ENCODE data around the gene FNDC3B.

FNDC3B gene

DNA sequence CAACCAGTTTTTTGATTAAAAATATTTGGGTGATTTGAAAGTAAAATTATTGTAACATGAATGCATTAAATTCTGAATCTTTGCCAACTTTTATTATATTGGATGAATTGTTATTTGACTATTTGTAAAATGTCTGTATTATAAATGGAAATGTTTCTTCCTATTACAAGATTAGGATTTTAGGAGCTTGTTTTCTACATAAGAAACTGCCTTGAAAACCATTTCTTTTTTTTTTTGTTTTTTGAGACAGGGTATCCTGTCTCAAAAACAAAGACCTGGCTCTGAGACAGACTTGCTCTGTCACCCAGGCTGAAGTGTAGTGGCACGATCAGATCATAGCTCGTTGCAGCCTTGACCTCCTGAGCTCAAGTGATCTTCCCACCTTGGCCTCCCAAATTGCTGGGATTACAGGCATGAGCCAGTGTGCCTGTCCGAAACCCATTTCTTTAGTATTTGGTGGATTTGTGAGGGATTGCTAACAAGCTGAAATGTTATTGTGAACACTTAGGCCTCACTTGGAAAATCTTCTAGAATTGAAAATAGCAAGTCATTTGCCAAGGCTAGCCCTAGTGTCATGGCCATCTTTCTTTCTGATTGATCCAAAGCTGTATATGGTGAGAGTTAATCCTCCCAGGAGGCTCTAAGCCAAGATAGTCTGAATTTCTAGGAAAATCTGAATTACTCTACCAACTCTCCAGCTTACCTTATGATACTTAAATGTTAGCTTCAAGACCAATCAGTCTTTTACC lies 100.3 kb downstream of the FNDC3B start:
- TF ChIP-seq, protein P1, sequence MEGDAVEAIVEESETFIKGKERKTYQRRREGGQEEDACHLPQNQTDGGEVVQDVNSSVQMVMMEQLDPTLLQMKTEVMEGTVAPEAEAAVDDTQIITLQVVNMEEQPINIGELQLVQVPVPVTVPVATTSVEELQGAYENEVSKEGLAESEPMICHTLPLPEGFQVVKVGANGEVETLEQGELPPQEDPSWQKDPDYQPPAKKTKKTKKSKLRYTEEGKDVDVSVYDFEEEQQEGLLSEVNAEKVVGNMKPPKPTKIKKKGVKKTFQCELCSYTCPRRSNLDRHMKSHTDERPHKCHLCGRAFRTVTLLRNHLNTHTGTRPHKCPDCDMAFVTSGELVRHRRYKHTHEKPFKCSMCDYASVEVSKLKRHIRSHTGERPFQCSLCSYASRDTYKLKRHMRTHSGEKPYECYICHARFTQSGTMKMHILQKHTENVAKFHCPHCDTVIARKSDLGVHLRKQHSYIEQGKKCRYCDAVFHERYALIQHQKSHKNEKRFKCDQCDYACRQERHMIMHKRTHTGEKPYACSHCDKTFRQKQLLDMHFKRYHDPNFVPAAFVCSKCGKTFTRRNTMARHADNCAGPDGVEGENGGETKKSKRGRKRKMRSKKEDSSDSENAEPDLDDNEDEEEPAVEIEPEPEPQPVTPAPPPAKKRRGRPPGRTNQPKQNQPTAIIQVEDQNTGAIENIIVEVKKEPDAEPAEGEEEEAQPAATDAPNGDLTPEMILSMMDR (IDR thresholded peaks at IDR 0.05; ENCODE audit: insufficient read depth, missing control alignments), result no peak
- FAIRE-seq (no peak), DNase-seq (ENCODE audit: insufficient read length, low spot score) (no peak)

- DNase-seq (ENCODE audit: insufficient read length, low spot score) (no peak), FAIRE-seq (no peak)
- TF ChIP-seq, protein P1 (IDR thresholded peaks at IDR 0.05; ENCODE audit: insufficient read depth, missing control alignments), result no peak
Measured at GRCh38 chr3:172140499-172141391, 101.4 kb downstream of the FNDC3B start.

DNA sequence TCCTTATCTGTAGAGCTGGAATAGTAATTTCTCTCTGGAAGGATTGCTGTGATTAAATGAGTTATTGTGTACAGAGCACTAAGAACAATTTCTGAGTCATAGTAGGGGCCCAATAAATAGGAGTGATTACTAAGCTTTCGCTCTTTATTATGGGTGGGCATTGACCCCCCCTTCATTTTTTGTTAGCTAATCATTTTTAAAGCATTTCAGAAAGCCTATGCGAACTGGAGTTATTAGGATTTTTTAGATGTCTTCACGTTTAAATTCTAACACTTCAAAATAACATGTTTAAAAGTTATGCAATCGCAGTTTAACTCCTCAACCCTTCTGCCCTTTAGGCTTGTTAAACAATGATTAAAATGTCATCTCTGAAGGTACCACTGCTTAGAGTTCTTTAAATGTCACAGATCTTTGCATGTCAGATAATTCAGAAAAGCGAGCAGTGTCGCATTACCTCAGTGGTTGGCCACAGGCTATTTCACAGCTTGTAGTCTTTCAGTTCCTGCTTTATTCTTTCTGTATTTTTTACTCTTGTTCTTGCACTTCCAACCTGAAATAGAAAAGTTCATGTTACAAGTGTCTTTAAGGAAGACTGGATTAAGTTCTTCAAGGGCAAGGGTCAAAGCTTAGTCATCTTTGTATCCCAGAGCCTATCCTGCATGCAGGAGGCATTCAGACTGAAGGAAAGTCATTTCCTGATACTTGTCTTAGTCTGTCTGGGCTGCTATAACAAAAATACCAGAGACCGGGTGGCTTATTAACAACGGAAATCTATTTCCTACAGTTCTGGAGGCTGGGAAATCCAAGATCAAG lies 102.9 kb downstream of the FNDC3B start:
- TF ChIP-seq, protein P1 (IDR thresholded peaks at IDR 0.05; ENCODE audit: insufficient read depth, missing control alignments), result no peak
- DNase-seq (ENCODE audit: insufficient read length, low spot score) (no peak), FAIRE-seq (no peak)

- TF ChIP-seq, protein P1 (IDR thresholded peaks at IDR 0.05; ENCODE audit: insufficient read depth, missing control alignments), result no peak
- FAIRE-seq, result no peak
- no peak for DNase-seq (ENCODE audit: insufficient read length, low spot score)
Measured at GRCh38 chr3:172142864-172143451, 103.6 kb downstream of the FNDC3B start.

DNA sequence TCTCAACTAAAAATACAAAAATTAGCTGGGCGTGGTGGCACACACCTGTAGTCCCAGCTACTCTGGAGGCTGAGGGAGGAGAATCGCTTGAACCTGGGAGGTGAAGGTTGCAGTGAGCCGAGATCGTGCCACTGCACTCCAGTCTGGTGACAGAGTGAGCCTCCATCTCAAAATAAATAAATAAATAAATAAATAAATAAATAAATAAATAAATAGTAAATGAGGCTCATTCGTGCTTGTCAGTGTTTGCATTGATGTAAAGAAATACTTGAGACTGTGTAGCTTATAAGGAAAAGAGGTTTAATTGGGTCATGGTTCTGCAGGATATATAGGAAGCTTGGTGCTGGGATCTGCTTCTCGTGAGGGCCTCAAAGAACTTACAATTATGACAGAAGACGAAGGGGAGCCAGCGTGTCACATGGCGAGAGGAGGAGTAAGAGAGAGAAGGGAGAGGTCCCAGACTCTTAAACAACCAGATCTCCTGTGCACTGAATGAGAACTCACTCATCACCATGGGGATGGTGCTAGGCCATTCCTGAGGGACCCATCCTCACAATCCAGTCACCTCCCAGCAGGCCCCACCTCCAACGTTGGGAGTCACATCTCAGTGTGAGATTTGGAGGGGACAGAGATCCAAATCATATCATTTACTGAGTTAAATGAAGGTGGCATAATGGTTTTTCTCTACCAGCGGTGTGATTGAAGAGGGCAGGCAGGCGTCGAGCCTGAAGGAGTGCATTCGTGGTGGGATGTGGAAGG lies 104.5 kb downstream of the FNDC3B start:
- no peak for DNase-seq (ENCODE audit: insufficient read length, low spot score)
- no peak for FAIRE-seq
- TF ChIP-seq, protein P1 (IDR thresholded peaks at IDR 0.05; ENCODE audit: insufficient read depth, missing control alignments), result no peak

GRCh38 chr3:172144601-172145000 lies 105.2 kb downstream of the FNDC3B start:
- no peak for DNase-seq (ENCODE audit: insufficient read length, low spot score)
- no peak for FAIRE-seq
- TF ChIP-seq, protein P1 (IDR thresholded peaks at IDR 0.05; ENCODE audit: insufficient read depth, missing control alignments), result no peak
